HCT116 (cell line): ENCODE data around the gene OR11G2.

Experiments used
- CEBPB ChIP-seq: IDR thresholded peaks from 2 replicates; pipeline ENCODE4 v1.6.1; 2012; ENCODE audit warnings: low read depth
- EZH2 ChIP-seq: fragments of 200-600 bp; sonication (generic); IDR thresholded peaks from 2 replicates; pipeline ENCODE4 v1.6.1; 2017; ENCODE audit warnings: antibody characterized with exemption, mixed run types
- EZH2phosphoT487 ChIP-seq: fragments of 200-600 bp; IDR thresholded peaks from 2 replicates; pipeline ENCODE4 v1.6.1; 2018; ENCODE audit warnings: antibody characterized with exemption, borderline replicate concordance
- JUND ChIP-seq: IDR thresholded peaks from 2 replicates; pipeline ENCODE4 v1.6.1; 2012
- POLR2A ChIP-seq: IDR thresholded peaks from 2 replicates; pipeline ENCODE4 v1.7.0; 2011; ENCODE audit warnings: borderline replicate concordance; ENCODE audit not compliant: insufficient read depth, insufficient read length; ENCODE audit errors: extremely low read depth
- POLR2AphosphoS5 ChIP-seq: IDR thresholded peaks from 2 replicates; pipeline ENCODE4 v1.6.1; 2011; ENCODE audit warnings: mild to moderate bottlenecking, low read depth, low read length, moderate library complexity
- RAD21 ChIP-seq: IDR thresholded peaks from 2 replicates; pipeline ENCODE4 v1.6.1; 2012; ENCODE audit warnings: low read depth, mild to moderate bottlenecking
- SIN3A ChIP-seq: IDR thresholded peaks from 2 replicates; pipeline ENCODE4 v1.6.1; 2012; ENCODE audit warnings: low read depth
- SP1 ChIP-seq: IDR thresholded peaks from 2 replicates; pipeline ENCODE4 v1.6.1; 2012; ENCODE audit warnings: low read depth
- TCF7L2 ChIP-seq: IDR thresholded peaks from 2 replicates; pipeline ENCODE4 v1.7.0; 2011; ENCODE audit warnings: borderline replicate concordance, inconsistent platforms; ENCODE audit not compliant: insufficient read depth, insufficient read length; ENCODE audit errors: extremely low read depth
- TF ChIP-seq, protein P1 (sequence below), 3 experiments: fragments of 200-600 bp in 1 of 3; sonication (generic) in 1 of 3; IDR thresholded peaks in 2 of 3; conservative IDR thresholded peaks in 1 of 3; 2 replicates each; pipeline ENCODE4 v1.5.1; 2012 to 2017; ENCODE audit warnings: low read depth in 2 of 3, low read length in 2 of 3, antibody characterized with exemption in 1 of 3, borderline replicate concordance in 1 of 3, control low read depth in 1 of 3, mild to moderate bottlenecking in 1 of 3, mixed read lengths in 1 of 3, mixed run types in 1 of 3, moderate library complexity in 1 of 3; ENCODE audit not compliant: insufficient read depth in 1 of 3
- TF ChIP-seq, protein P2 (sequence below): IDR thresholded peaks from 2 replicates; pipeline ENCODE4 v1.6.1; 2012
- TF ChIP-seq, protein P3 (sequence below): IDR thresholded peaks from 2 replicates; pipeline ENCODE4 v1.6.1; 2012; ENCODE audit warnings: low read depth
- TF ChIP-seq, protein P4 (sequence below): IDR thresholded peaks from 2 replicates; pipeline ENCODE4 v1.6.1; 2011; ENCODE audit warnings: mild to moderate bottlenecking, low read length, moderate library complexity; ENCODE audit not compliant: insufficient replicate concordance; ENCODE audit errors: extremely low read depth

GRCh38 chr14:20228681-20229080, 38.0 kb downstream of the OR11G2 start, which contains the start of gene OR11H7:
- no peak for TF ChIP-seq EZH2
- TF ChIP-seq, protein P1, sequence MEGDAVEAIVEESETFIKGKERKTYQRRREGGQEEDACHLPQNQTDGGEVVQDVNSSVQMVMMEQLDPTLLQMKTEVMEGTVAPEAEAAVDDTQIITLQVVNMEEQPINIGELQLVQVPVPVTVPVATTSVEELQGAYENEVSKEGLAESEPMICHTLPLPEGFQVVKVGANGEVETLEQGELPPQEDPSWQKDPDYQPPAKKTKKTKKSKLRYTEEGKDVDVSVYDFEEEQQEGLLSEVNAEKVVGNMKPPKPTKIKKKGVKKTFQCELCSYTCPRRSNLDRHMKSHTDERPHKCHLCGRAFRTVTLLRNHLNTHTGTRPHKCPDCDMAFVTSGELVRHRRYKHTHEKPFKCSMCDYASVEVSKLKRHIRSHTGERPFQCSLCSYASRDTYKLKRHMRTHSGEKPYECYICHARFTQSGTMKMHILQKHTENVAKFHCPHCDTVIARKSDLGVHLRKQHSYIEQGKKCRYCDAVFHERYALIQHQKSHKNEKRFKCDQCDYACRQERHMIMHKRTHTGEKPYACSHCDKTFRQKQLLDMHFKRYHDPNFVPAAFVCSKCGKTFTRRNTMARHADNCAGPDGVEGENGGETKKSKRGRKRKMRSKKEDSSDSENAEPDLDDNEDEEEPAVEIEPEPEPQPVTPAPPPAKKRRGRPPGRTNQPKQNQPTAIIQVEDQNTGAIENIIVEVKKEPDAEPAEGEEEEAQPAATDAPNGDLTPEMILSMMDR (IDR thresholded peaks at IDR 0.05 in 2 of 3, conservative IDR thresholded peaks at IDR 0.05 in 1 of 3; ENCODE audit: borderline replicate concordance in 1 of 3, insufficient read depth in 1 of 3, low read depth in 2 of 3, low read length in 2 of 3) = no peak
- TF ChIP-seq RAD21 = no peak
- TF ChIP-seq, protein P2, sequence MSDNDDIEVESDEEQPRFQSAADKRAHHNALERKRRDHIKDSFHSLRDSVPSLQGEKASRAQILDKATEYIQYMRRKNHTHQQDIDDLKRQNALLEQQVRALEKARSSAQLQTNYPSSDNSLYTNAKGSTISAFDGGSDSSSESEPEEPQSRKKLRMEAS = no peak
- TF ChIP-seq SP1 = no peak
- no peak for TF ChIP-seq POLR2A
- no peak for TF ChIP-seq POLR2AphosphoS5
- no peak for TF ChIP-seq JUND
- TF ChIP-seq CEBPB = no peak
- TF ChIP-seq TCF7L2 = no peak
- TF ChIP-seq EZH2phosphoT487 = no peak
- TF ChIP-seq, protein P3, sequence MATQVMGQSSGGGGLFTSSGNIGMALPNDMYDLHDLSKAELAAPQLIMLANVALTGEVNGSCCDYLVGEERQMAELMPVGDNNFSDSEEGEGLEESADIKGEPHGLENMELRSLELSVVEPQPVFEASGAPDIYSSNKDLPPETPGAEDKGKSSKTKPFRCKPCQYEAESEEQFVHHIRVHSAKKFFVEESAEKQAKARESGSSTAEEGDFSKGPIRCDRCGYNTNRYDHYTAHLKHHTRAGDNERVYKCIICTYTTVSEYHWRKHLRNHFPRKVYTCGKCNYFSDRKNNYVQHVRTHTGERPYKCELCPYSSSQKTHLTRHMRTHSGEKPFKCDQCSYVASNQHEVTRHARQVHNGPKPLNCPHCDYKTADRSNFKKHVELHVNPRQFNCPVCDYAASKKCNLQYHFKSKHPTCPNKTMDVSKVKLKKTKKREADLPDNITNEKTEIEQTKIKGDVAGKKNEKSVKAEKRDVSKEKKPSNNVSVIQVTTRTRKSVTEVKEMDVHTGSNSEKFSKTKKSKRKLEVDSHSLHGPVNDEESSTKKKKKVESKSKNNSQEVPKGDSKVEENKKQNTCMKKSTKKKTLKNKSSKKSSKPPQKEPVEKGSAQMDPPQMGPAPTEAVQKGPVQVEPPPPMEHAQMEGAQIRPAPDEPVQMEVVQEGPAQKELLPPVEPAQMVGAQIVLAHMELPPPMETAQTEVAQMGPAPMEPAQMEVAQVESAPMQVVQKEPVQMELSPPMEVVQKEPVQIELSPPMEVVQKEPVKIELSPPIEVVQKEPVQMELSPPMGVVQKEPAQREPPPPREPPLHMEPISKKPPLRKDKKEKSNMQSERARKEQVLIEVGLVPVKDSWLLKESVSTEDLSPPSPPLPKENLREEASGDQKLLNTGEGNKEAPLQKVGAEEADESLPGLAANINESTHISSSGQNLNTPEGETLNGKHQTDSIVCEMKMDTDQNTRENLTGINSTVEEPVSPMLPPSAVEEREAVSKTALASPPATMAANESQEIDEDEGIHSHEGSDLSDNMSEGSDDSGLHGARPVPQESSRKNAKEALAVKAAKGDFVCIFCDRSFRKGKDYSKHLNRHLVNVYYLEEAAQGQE = no peak
- TF ChIP-seq, protein P4, sequence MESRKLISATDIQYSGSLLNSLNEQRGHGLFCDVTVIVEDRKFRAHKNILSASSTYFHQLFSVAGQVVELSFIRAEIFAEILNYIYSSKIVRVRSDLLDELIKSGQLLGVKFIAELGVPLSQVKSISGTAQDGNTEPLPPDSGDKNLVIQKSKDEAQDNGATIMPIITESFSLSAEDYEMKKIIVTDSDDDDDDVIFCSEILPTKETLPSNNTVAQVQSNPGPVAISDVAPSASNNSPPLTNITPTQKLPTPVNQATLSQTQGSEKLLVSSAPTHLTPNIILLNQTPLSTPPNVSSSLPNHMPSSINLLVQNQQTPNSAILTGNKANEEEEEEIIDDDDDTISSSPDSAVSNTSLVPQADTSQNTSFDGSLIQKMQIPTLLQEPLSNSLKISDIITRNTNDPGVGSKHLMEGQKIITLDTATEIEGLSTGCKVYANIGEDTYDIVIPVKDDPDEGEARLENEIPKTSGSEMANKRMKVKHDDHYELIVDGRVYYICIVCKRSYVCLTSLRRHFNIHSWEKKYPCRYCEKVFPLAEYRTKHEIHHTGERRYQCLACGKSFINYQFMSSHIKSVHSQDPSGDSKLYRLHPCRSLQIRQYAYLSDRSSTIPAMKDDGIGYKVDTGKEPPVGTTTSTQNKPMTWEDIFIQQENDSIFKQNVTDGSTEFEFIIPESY = no peak
- TF ChIP-seq SIN3A = no peak
